HepG2 (cell line): ENCODE results near the gene BCORL1. TPM values are rescaled to one million over a fixed set of nuclear protein-coding genes. Genes with fewer than 3 reads are reported as not detected.
A peak's percentile ranks its signal among the peaks of the same experiment; 100 is the strongest.

ENCODE experiments used
- ATAC-seq: fragments of 200-7000 bp; cut with Tn5 transposase; 3 replicates; pipeline ENCODE4 v1.9.1; 2020; ENCODE audit warnings: mild to moderate bottlenecking, moderate library complexity
- BruUV-seq: library from RNA; stranded (reverse); fragments of 400-500 nt; replicated peaks from 2 replicates; lab custom pipeline; 2021; lab: Mats Ljungman, UMichigan
- CTCF ChIA-PET: fragments of 300-600 bp; formaldehyde crosslinking; extraction: SDS; loops from one replicate; lab custom pipeline; 2021; ENCODE audit warnings: low total read pairs, inconsistent platforms, low intra/inter-chr PET ratio; lab: Yijun Ruan, JAX
- POLR2A ChIA-PET: fragments of 350-600 bp; sonication (Branson Sonifier 250); formaldehyde crosslinking; loops from one replicate; lab custom pipeline; 2020; ENCODE audit warnings: antibody characterized with exemption, inconsistent platforms; lab: Yijun Ruan, JAX
- DNase-seq: peaks from one replicate; pipeline ENCODE4 v3.0.0-alpha.2; 2015; ENCODE audit warnings: low spot score
- FAIRE-seq: peaks from 3 replicates; lab custom pipeline; 2011; peaks lifted over from hg19 to GRCh38; lab: Jason Lieb, UNC
- H2AFZ ChIP-seq: one replicate; pipeline ENCODE4 v1.6.1; 2011; ENCODE audit warnings: low read length, inconsistent platforms
- H3K27ac ChIP-seq: fragments of 300-600 bp; 3 replicates; pipeline ENCODE4 v1.8.0; 2011; ENCODE audit warnings: mixed run types, mild to moderate bottlenecking, mixed read lengths, low read length, inconsistent platforms; ENCODE audit not compliant: insufficient read depth; ENCODE audit errors: extremely low read length
- H3K27me3 ChIP-seq, 2 experiments: fragments of 200-600 bp in 1 of 2; 2 replicates in 1 of 2; 3 replicates in 1 of 2; pipeline versions ENCODE4 v1.6.0 to v1.8.0; 2011; ENCODE audit warnings: low read length in 2 of 2, mild to moderate bottlenecking in 2 of 2, moderate library complexity in 2 of 2, inconsistent platforms in 1 of 2; ENCODE audit not compliant: insufficient read depth in 2 of 2, control insufficient read depth in 1 of 2
- H3K36me3 ChIP-seq, 2 experiments: fragments of 200-600 bp in 1 of 2; replicated peaks in 1 of 2; 2 replicates in 1 of 2; 3 replicates in 1 of 2; pipeline versions ENCODE4 v1.5.1 to v1.8.0; 2011; ENCODE audit warnings: low read length in 2 of 2, inconsistent platforms in 1 of 2; ENCODE audit not compliant: insufficient read depth in 2 of 2, control insufficient read depth in 1 of 2
- H3K4me1 ChIP-seq: 2 replicates; pipeline ENCODE4 v1.5.1; 2012; ENCODE audit warnings: low read length, inconsistent platforms; ENCODE audit not compliant: insufficient read depth
- H3K4me2 ChIP-seq: 2 replicates; pipeline ENCODE4 v1.6.0; 2011; ENCODE audit warnings: low read depth, low read length, inconsistent platforms
- H3K4me3 ChIP-seq, 3 experiments: fragments of 200-600 bp in 1 of 3; sonication (generic), shearing (Covaris generic) in 1 of 3; replicated peaks in 1 of 3; 2 replicates each; pipeline ENCODE4 v1.5.1; 2011 to 2016; ENCODE audit warnings: low read length in 3 of 3, inconsistent platforms in 2 of 3, low read depth in 2 of 3, mild to moderate bottlenecking in 2 of 3, control low read depth in 1 of 3, mixed read lengths in 1 of 3; ENCODE audit not compliant: insufficient read depth in 1 of 3
- H3K79me2 ChIP-seq: one replicate; pipeline ENCODE4 v1.6.1; 2011; ENCODE audit warnings: low read length, inconsistent platforms; ENCODE audit not compliant: insufficient read depth
- H3K9ac ChIP-seq: 2 replicates; pipeline ENCODE4 v1.6.0; 2011; ENCODE audit warnings: mild to moderate bottlenecking, low read depth, low read length, inconsistent platforms; ENCODE audit not compliant: insufficient read depth
- H3K9me3 ChIP-seq: 2 replicates; pipeline ENCODE4 v1.5.1; 2012; ENCODE audit warnings: mild to moderate bottlenecking, low read length
- H4K20me1 ChIP-seq: 2 replicates; pipeline ENCODE4 v1.6.0; 2011; ENCODE audit warnings: inconsistent platforms, mild to moderate bottlenecking, low read length, moderate library complexity; ENCODE audit not compliant: insufficient read depth
- ATF6 ChIP-seq: sonication (generic); formaldehyde crosslinking; conservative IDR thresholded peaks from 2 replicates; pipeline ENCODE4 v1.4.0; 2020; ENCODE audit warnings: missing genetic modification reagents
- HNRNPLL ChIP-seq: fragments of 200-400 bp; formaldehyde crosslinking; IDR thresholded peaks from 2 replicates; pipeline ENCODE4 v1.6.1; 2017; ENCODE audit warnings: mild to moderate bottlenecking, low read depth, low read length; ENCODE audit not compliant: poor library complexity, severe bottlenecking
- MLX ChIP-seq: IDR thresholded peaks from 2 replicates; pipeline ENCODE4 v1.6.1; 2016
- SALL2 ChIP-seq: sonication (generic); formaldehyde crosslinking; IDR thresholded peaks from 2 replicates; pipeline ENCODE4 v1.8.1; 2023; ENCODE audit warnings: mild to moderate bottlenecking, missing genetic modification reagents, inconsistent platforms
- ZFP36L2 ChIP-seq: sonication (generic); formaldehyde crosslinking; IDR thresholded peaks from 2 replicates; pipeline ENCODE4 v1.4.0; 2020; ENCODE audit warnings: missing genetic modification reagents
- ZFP82 ChIP-seq: sonication (generic); formaldehyde crosslinking; IDR thresholded peaks from 2 replicates; pipeline ENCODE4 v1.5.1; 2020; ENCODE audit warnings: mild to moderate bottlenecking, missing genetic modification reagents, borderline replicate concordance
- ZFYVE20 ChIP-seq: sonication (generic); formaldehyde crosslinking; IDR thresholded peaks from 2 replicates; pipeline ENCODE4 v1.8.0; 2023; ENCODE audit warnings: low read depth, mild to moderate bottlenecking, moderate library complexity, missing genetic modification reagents, borderline replicate concordance
- ZNF362 ChIP-seq: sonication (generic); formaldehyde crosslinking; IDR thresholded peaks from 2 replicates; pipeline ENCODE4 v1.4.0; 2020; ENCODE audit warnings: missing genetic modification reagents, mild to moderate bottlenecking, borderline replicate concordance
- ZNF687 ChIP-seq: sonication (generic); formaldehyde crosslinking; IDR thresholded peaks from 2 replicates; pipeline ENCODE4 v1.5.1; 2020; ENCODE audit warnings: mild to moderate bottlenecking, missing genetic modification reagents, moderate library complexity
- WGBS: methylation state at CpG from one replicate; pipeline ENCODE4 v1.1.6; 2017; ENCODE audit warnings: low lambda C conversion rate; 5-methylcytosine and 5-hydroxymethylcytosine counted together
- in situ Hi-C: cut with HindIII; loops from 2 replicates; pipeline ENCODE4 v1.10.0; 2017; ENCODE audit warnings: low pct_unique_long_range_greater_than_20kb; ENCODE audit not compliant: extremely low pct_ligation_motif_present
- intact Hi-C: fragments of 100-400 bp; cut with micrococcal nuclease; formaldehyde crosslinking; loops from one replicate; pipeline ENCODE4 v1.10.0; 2022; ENCODE audit not compliant: unreplicated experiment
- polyA plus RNA-seq, 8 experiments: library from polyadenylated mRNA; depleted of rRNA in 3 of 8; stranded (reverse) in 7 of 8; unstranded in 1 of 8; fragments of >200 nt; fragmentation: Illumina TruSeq in 4 of 8; extraction: Trizol in 4 of 8; gene quantifications; 2 replicates each; pipeline versions ENCODE4 v1.2.1 to v1.2.3, GENCODE V29; 2011 to 2016; ENCODE audit warnings: low read depth in 4 of 8, missing spikeins in 1 of 8, mixed read lengths in 1 of 8; ENCODE audit not compliant: insufficient read depth in 1 of 8
- total RNA-seq, 5 experiments: library from RNA; depleted of rRNA; stranded (reverse); fragments of >200 nt; fragmentation: Illumina TruSeq; extraction: Trizol; gene quantifications; 2 replicates each; pipeline ENCODE4 v1.2.3, GENCODE V29; 2016; ENCODE audit warnings: low read depth in 1 of 5

The BCORL1 gene
- total and polyA plus RNA-seq, 2 of the 13 experiments (the other 11 are each of a cell fraction or from before 2014, with no cell fraction given), result 0.67 to 1.4 TPM

DNA sequence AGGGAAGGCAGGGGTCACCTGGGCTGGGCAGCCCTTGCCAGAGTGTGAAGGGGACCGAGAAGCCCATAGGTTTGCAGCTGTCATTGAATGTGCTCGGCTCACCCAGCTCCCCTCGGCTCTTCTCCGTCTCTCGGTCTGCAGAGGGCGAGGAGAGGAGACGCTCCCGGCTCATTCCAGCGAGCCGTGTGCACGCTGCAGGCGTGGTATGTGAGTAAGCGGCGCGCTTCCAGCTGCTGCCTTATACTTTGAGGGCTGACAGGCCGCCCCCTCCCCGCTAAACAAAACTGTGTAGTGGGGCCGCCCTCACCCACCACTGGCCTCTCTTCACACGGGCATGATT lies 23.0 kb upstream of the BCORL1 start:
- H2AFZ ChIP-seq, result no peak overlapping the region

More for the DNA sequence above, 23.0 kb upstream of the BCORL1 start:
- FAIRE-seq (no peak), DNase-seq (no peak), ATAC-seq (peak; percentile 59)
- intact Hi-C loops, result no loop called here
- BruUV-seq, result no TSS peak
- H3K27ac ChIP-seq, result no peak overlapping the region
- H4K20me1 ChIP-seq, result no peaks in the 10 kb centered on the region
- no peak overlapping the region for H3K4me3 ChIP-seq
- H3K79me2 ChIP-seq, result no peaks in the 10 kb centered on the region
- H3K4me2 ChIP-seq, result peak overlapping the region; percentile 39; the same call in 1 of the 2 replicates
- POLR2A ChIA-PET, result no interaction called here
- H3K9ac ChIP-seq, result no peak overlapping the region
- in situ Hi-C loops, result no loop called here
- CTCF ChIA-PET, result no interaction called here
- H3K36me3 ChIP-seq, result no peaks in the 10 kb centered on the region
- H3K9me3 ChIP-seq, result no peaks in the 10 kb centered on the region
- H3K4me1 ChIP-seq, result 0 out of 2 replicates have a peak, but pooled peaks cover 20% of the 10 kb centered on the region
- H3K27me3 ChIP-seq, result peaks cover 0 to 1% of the 10 kb centered on the region in 2 experiments; a peak in 1 of 5 replicates
- TF ChIP-seq ATF6 (CRISPR knock-in tag) (no peak), ZNF362 (CRISPR knock-in tag) (no peak), ZFYVE20 (CRISPR knock-in tag) (no peak), HNRNPLL (peak; percentile 57), ZFP82 (CRISPR knock-in tag) (no peak), MLX (CRISPR knock-in tag) (no peak), ZFP36L2 (CRISPR knock-in tag) (no peak), ZNF687 (CRISPR knock-in tag) (peak; percentile 41; the same call in 1 of the 2 replicates), SALL2 (CRISPR knock-in tag) (no peak)
- 0% methylated on average over 1 of the region's 19 CpGs for WGBS
